Adrenal gland (tissue), 5 donors: ENCODE data around the gene LATS2.

Experiments used
- POLR2A ChIP-seq, 2 donors: fragments of 450-650 bp; IDR thresholded peaks; one replicate each; pipeline ENCODE4 v1.6.1; 2017; ENCODE audit warnings: antibody characterized with exemption in 2 of 2, mild to moderate bottlenecking in 2 of 2, moderate library complexity in 1 of 2
- TF ChIP-seq, protein P1 (sequence below), 6 experiments: fragments of 450-650 bp in 4 of 6; fragments of 200-600 bp in 2 of 6; sonication (generic) in 1 of 6; IDR thresholded peaks; 1 replicate in 5 of 6; 2 replicates in 1 of 6; pipeline versions ENCODE4 v1.5.1 to v1.8.0; 2016 to 2021; ENCODE audit warnings: antibody characterized with exemption in 6 of 6, mild to moderate bottlenecking in 2 of 6, moderate library complexity in 1 of 6
- donor health status: DM: no; HTN: no; CAD: no.

DNA sequence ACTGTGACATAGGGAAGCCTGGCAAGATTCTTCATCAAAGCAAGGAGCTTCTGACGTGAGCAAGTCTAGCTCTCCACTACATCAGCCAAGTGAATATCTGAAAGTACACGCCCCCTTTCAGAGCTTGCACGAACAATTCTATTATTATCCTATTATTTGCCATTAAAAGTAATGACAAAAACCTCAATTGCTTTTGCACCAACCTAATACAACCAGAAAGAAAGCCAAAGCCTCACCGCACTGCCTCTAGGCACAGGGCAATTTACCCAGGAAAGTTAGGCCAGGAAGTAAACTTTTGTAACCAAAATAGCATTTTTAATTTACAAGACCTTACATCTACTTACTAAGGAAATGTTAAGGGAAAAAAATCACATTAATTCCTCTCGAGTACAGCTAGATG is 41.2 kb downstream of the LATS2 start:
- TF ChIP-seq, protein P1, sequence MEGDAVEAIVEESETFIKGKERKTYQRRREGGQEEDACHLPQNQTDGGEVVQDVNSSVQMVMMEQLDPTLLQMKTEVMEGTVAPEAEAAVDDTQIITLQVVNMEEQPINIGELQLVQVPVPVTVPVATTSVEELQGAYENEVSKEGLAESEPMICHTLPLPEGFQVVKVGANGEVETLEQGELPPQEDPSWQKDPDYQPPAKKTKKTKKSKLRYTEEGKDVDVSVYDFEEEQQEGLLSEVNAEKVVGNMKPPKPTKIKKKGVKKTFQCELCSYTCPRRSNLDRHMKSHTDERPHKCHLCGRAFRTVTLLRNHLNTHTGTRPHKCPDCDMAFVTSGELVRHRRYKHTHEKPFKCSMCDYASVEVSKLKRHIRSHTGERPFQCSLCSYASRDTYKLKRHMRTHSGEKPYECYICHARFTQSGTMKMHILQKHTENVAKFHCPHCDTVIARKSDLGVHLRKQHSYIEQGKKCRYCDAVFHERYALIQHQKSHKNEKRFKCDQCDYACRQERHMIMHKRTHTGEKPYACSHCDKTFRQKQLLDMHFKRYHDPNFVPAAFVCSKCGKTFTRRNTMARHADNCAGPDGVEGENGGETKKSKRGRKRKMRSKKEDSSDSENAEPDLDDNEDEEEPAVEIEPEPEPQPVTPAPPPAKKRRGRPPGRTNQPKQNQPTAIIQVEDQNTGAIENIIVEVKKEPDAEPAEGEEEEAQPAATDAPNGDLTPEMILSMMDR (IDR thresholded peaks at IDR 0.05): no peak
- no peak for TF ChIP-seq POLR2A (IDR thresholded peaks at IDR 0.05)
